K562 (cell line): ENCODE data around the gene MRPL57. TPM values are rescaled to one million over a fixed set of nuclear protein-coding genes. Genes with fewer than 3 reads are reported as not detected.

Experiments
- ATAC-seq: fragments of 200-7000 bp; cut with Tn5 transposase; 3 replicates; pipeline ENCODE4 v1.9.1; 2020; ENCODE audit warnings: moderate library complexity
- BruUV-seq: library from RNA; stranded (reverse); fragments of 400-500 nt; replicated peaks from 2 replicates; lab custom pipeline; 2021; lab: Mats Ljungman, UMichigan
- CTCF ChIA-PET: fragments of 300-600 bp; formaldehyde crosslinking; extraction: SDS; loops from one replicate; lab custom pipeline; 2021; ENCODE audit warnings: low intra/inter-chr PET ratio; lab: Yijun Ruan, JAX
- POLR2A ChIA-PET: fragments of 300-600, 350-650 bp; sonication (Branson Sonifier 250); formaldehyde crosslinking; extraction: SDS; loops from one replicate; lab custom pipeline; 2021; ENCODE audit warnings: antibody characterized with exemption, inconsistent platforms; lab: Yijun Ruan, JAX
- DNase-seq, 4 experiments: peaks; one replicate each; pipeline versions ENCODE4 v3.0.0 to v3.0.0-alpha.2; 2011 to 2018; ENCODE audit warnings: low spot score in 3 of 4, mixed read lengths in 3 of 4; ENCODE audit errors: extremely low read depth in 1 of 4
- FAIRE-seq: peaks from 2 replicates; lab custom pipeline; 2011; peaks lifted over from hg19 to GRCh38; lab: Jason Lieb, UNC
- H2AFZ ChIP-seq: 2 replicates; pipeline ENCODE4 v1.6.0; 2011; ENCODE audit warnings: low read depth, low read length, control low read depth, inconsistent platforms
- H3K27ac ChIP-seq: fragments of 200-600 bp; 3 replicates; pipeline ENCODE4 v1.8.0; 2011; ENCODE audit warnings: low read depth, mild to moderate bottlenecking, control low read depth, inconsistent platforms, low read length, moderate library complexity, mixed read lengths; ENCODE audit errors: extremely low read depth
- H3K27me3 ChIP-seq, 2 experiments: fragments of 300-600 bp in 1 of 2; 2 replicates in 1 of 2; 3 replicates in 1 of 2; pipeline versions ENCODE4 v1.6.0 to v1.8.0; 2011; ENCODE audit warnings: inconsistent platforms in 2 of 2, low read length in 2 of 2, mild to moderate bottlenecking in 1 of 2, mixed read lengths in 1 of 2, moderate library complexity in 1 of 2; ENCODE audit not compliant: control insufficient read depth in 2 of 2, insufficient read depth in 2 of 2
- H3K36me3 ChIP-seq: fragments of 300-600 bp; 3 replicates; pipeline ENCODE4 v1.8.0; 2011; ENCODE audit warnings: mild to moderate bottlenecking, low read length, inconsistent platforms; ENCODE audit not compliant: control insufficient read depth, insufficient read depth
- H3K4me1 ChIP-seq, 2 experiments: fragments of 200-600 bp in 1 of 2; replicated peaks in 1 of 2; 2 replicates in 1 of 2; 3 replicates in 1 of 2; pipeline versions ENCODE4 v1.5.1 to v1.8.0; 2011; ENCODE audit warnings: inconsistent platforms in 2 of 2, low read length in 2 of 2, mild to moderate bottlenecking in 1 of 2, mixed read lengths in 1 of 2, moderate library complexity in 1 of 2; ENCODE audit not compliant: control insufficient read depth in 2 of 2, insufficient read depth in 2 of 2
- H3K4me2 ChIP-seq: 2 replicates; pipeline ENCODE4 v1.6.1; 2011; ENCODE audit warnings: low read length, control low read depth, inconsistent platforms, mixed read lengths; ENCODE audit not compliant: insufficient read depth
- H3K4me3 ChIP-seq: fragments of 200-600 bp; sonication (generic), shearing (Covaris generic); 2 replicates; pipeline ENCODE4 v1.5.1; 2016; ENCODE audit warnings: control low read depth, inconsistent platforms
- H3K79me2 ChIP-seq: fragments of 200-600 bp; 3 replicates; pipeline ENCODE4 v1.8.0; 2011; ENCODE audit warnings: low read length, inconsistent platforms; ENCODE audit not compliant: control insufficient read depth, insufficient read depth
- H3K9ac ChIP-seq, 2 experiments: 2 replicates each; pipeline versions ENCODE4 v1.6.0 to v1.6.1; 2011; ENCODE audit warnings: low read depth in 2 of 2, low read length in 2 of 2, control low read depth in 1 of 2, inconsistent platforms in 1 of 2, mild to moderate bottlenecking in 1 of 2, mixed read lengths in 1 of 2; ENCODE audit not compliant: insufficient read depth in 1 of 2
- H3K9me1 ChIP-seq: one replicate; pipeline ENCODE4 v1.6.0; 2011; ENCODE audit warnings: inconsistent platforms, mild to moderate bottlenecking, low read length, moderate library complexity; ENCODE audit not compliant: control insufficient read depth, insufficient read depth
- H3K9me3 ChIP-seq: replicated peaks from 2 replicates; pipeline ENCODE4 v1.5.1; 2011; ENCODE audit warnings: low read depth, low read length, inconsistent platforms; ENCODE audit not compliant: control insufficient read depth, insufficient read depth
- H4K20me1 ChIP-seq: replicated peaks from 2 replicates; pipeline ENCODE4 v1.6.1; 2011; ENCODE audit warnings: low read length, inconsistent platforms, mixed read lengths; ENCODE audit not compliant: control insufficient read depth, insufficient read depth
- AFF1 ChIP-seq, 2 experiments: fragments of 450-650 bp; IDR thresholded peaks; 2 replicates each; pipeline ENCODE4 v1.6.1; 2018; ENCODE audit warnings: mild to moderate bottlenecking in 2 of 2, low read depth in 1 of 2; ENCODE audit not compliant: partially characterized antibody in 2 of 2
- CBFB ChIP-seq: sonication (generic); formaldehyde crosslinking; IDR thresholded peaks from 2 replicates; pipeline ENCODE4 v1.4.0; 2020; ENCODE audit warnings: mild to moderate bottlenecking, missing genetic modification reagents
- ETS2 ChIP-seq: IDR thresholded peaks from 2 replicates; pipeline ENCODE4 v1.6.1; 2016; ENCODE audit warnings: borderline replicate concordance, missing genetic modification characterization, mild to moderate bottlenecking, moderate library complexity, missing compliant biosample characterization; ENCODE audit not compliant: poor library complexity, severe bottlenecking
- FOXJ2 ChIP-seq: fragments of 200-800 bp; sonication (Bioruptor generic); IDR thresholded peaks from 2 replicates; pipeline ENCODE4 v1.6.1; 2016; ENCODE audit warnings: missing genetic modification characterization, missing compliant biosample characterization
- HDAC6 ChIP-seq: IDR thresholded peaks from 2 replicates; pipeline ENCODE4 v1.6.1; 2012; ENCODE audit warnings: low read depth, mild to moderate bottlenecking, control low read depth, inconsistent platforms, low read length, moderate library complexity
- ZNF224 ChIP-seq: sonication (generic); formaldehyde crosslinking; IDR thresholded peaks from 2 replicates; pipeline ENCODE4 v1.8.0; 2022; ENCODE audit warnings: mild to moderate bottlenecking, missing genetic modification reagents
- ZNF512 ChIP-seq: IDR thresholded peaks from 2 replicates; pipeline ENCODE4 v1.6.1; 2016; ENCODE audit warnings: missing genetic modification characterization, missing compliant biosample characterization
- WGBS: fragments of 100-300 bp; shearing (Covaris generic); methylation state at CpG from one replicate; pipeline ENCODE4 v1.1.6; 2016; ENCODE audit warnings: low coverage, mixed read lengths; ENCODE audit not compliant: insufficient coverage; ENCODE audit errors: missing lambda C conversion rate; 5-methylcytosine and 5-hydroxymethylcytosine counted together
- in situ Hi-C: fragments of 300-500 bp; cut with MboI; formaldehyde crosslinking; loops from 4 replicates; pipeline ENCODE4 v1.15.0; 2018; ENCODE audit warnings: inconsistent platforms, mixed read lengths
- intact Hi-C: fragments of 100-400 bp; cut with micrococcal nuclease; formaldehyde crosslinking; loops from 2 replicates; pipeline ENCODE4 v1.14.2; 2022
- polyA plus RNA-seq, 8 experiments: library from polyadenylated mRNA; depleted of rRNA in 4 of 8; stranded (reverse) in 5 of 8; unstranded in 3 of 8; fragments of >200 nt; fragmentation: Nextera tagmentation in 2 of 8; fragmentation: Illumina TruSeq in 1 of 8; extraction: Ambion mirVana in 2 of 8; extraction: Trizol in 1 of 8; gene quantifications; 2 replicates each; pipeline versions ENCODE4 v1.2.1 to v1.2.3, GENCODE V29; 2011 to 2014; ENCODE audit warnings: inconsistent platforms in 1 of 8, missing spikeins in 1 of 8
- total RNA-seq, 7 experiments: library from RNA; depleted of rRNA in 6 of 7; stranded (reverse); fragments of >200 nt in 6 of 7; fragmentation: Illumina TruSeq in 2 of 7; extraction: Trizol in 2 of 7; gene quantifications; 2 replicates each; pipeline versions ENCODE4 v1.2.1 to v1.2.3, GENCODE V29; 2011 to 2021; ENCODE audit warnings: low replicate concordance in 1 of 7
- TF ChIP-seq, protein P1 (sequence below): sonication (generic); formaldehyde crosslinking; IDR thresholded peaks from 2 replicates; pipeline ENCODE4 v1.8.1; 2023; ENCODE audit warnings: mild to moderate bottlenecking, missing genetic modification reagents, moderate library complexity
- TF ChIP-seq, protein P2 (sequence below), 2 experiments: fragments of 200-800 bp in 1 of 2; sonication (Bioruptor generic) in 1 of 2; sonication (generic) in 1 of 2; formaldehyde crosslinking in 1 of 2; IDR thresholded peaks in 1 of 2; conservative IDR thresholded peaks in 1 of 2; 2 replicates each; pipeline versions ENCODE4 v1.5.0 to v1.6.1; 2016 to 2020; ENCODE audit warnings: missing compliant biosample characterization in 1 of 2, missing genetic modification characterization in 1 of 2, missing genetic modification reagents in 1 of 2

Gene MRPL57
- total and polyA plus RNA-seq, 9 of the 15 experiments (the other 6 are each of a cell fraction or from before 2014, with no cell fraction given) = 6.5 to 40.4 (median 15.7) TPM

DNA sequence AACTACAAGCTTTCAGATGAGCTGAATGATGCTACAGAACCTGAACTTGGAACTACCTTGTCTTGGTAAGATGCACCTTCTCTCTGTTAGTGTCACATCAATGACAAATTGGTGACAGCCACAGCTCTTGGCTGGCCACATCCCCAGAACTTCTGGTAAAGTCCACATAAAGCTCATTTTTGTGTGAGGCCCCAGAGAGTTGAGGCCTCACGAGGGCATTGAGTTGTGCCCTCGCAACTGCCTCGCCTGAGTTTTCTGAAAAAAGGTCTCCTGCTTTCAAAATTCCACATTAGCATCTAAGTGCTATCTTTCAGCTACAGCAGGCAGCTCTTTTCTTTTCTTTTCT is 42.6 kb downstream of the MRPL57 start:
- BruUV-seq = no TSS peak
- Histone ChIP-seq H3K79me2 (no peaks in the 10 kb centered on the region), H2AFZ (no peak overlapping the region), H3K27me3 (peaks cover 0 to 3% of the 10 kb centered on the region in 2 experiments; a peak in 1 of 5 replicates), H3K36me3 (no peaks in the 10 kb centered on the region), H4K20me1 (no peaks in the 10 kb centered on the region), H3K9me3 (no peaks in the 10 kb centered on the region), H3K4me3 (no peak overlapping the region), H3K27ac (no peak overlapping the region), H3K4me2 (no peak overlapping the region), H3K9ac (no peak overlapping the region), H3K9me1 (no peaks in the 10 kb centered on the region), H3K4me1 (no peaks in the 10 kb centered on the region)
- 0% methylated on average over 3 of the region's 3 CpGs for WGBS
- DNase-seq (no peak), ATAC-seq (no peak), FAIRE-seq (no peak)
- POLR2A ChIA-PET = interaction anchor here (1.8 kb wide), 1 partner anchor 14 kb away, joined by 5 read pairs; no protein-coding TSS in a partner anchor
- intact Hi-C loops = no loop called here
- in situ Hi-C loops = no loop called here
- CTCF ChIA-PET = no interaction called here
- TF ChIP-seq HDAC6 = no peak
- TF ChIP-seq ZNF512 = no peak
- no peak for TF ChIP-seq FOXJ2 (tag)
- no peak for TF ChIP-seq CBFB (CRISPR knock-in tag)
- no peak for TF ChIP-seq ZNF224 (CRISPR knock-in tag)
- TF ChIP-seq, protein P1, sequence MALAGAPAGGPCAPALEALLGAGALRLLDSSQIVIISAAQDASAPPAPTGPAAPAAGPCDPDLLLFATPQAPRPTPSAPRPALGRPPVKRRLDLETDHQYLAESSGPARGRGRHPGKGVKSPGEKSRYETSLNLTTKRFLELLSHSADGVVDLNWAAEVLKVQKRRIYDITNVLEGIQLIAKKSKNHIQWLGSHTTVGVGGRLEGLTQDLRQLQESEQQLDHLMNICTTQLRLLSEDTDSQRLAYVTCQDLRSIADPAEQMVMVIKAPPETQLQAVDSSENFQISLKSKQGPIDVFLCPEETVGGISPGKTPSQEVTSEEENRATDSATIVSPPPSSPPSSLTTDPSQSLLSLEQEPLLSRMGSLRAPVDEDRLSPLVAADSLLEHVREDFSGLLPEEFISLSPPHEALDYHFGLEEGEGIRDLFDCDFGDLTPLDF (CRISPR knock-in tag) = no peak
- TF ChIP-seq, protein P2, sequence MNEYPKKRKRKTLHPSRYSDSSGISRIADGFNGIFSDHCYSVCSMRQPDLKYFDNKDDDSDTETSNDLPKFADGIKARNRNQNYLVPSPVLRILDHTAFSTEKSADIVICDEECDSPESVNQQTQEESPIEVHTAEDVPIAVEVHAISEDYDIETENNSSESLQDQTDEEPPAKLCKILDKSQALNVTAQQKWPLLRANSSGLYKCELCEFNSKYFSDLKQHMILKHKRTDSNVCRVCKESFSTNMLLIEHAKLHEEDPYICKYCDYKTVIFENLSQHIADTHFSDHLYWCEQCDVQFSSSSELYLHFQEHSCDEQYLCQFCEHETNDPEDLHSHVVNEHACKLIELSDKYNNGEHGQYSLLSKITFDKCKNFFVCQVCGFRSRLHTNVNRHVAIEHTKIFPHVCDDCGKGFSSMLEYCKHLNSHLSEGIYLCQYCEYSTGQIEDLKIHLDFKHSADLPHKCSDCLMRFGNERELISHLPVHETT (CRISPR knock-in tag; conservative IDR thresholded peaks at IDR 0.05 in 1 of 2, IDR thresholded peaks at IDR 0.05 in 1 of 2) = no peak
- no peak for TF ChIP-seq ETS2
- no peak for TF ChIP-seq AFF1 (IDR thresholded peaks at IDR 0.05; ENCODE audit: low read depth in 1 of 2, partially characterized antibody in 2 of 2)
